Measurements from ENCODE around the gene COX6B1. TPM values are rescaled to one million over a fixed set of nuclear protein-coding genes. Genes with fewer than 3 reads are reported as not detected.
"Not testable (repeated sequence)": the region's sequence is repeated elsewhere in the genome, so short reads cannot be mapped to it uniquely, and the experiment has no call there.

The COX6B1 gene
- total RNA-seq, 1 donor from 2014 or later: 448 TPM

GRCh38 chr19:35689836-35690235, 41.7 kb downstream of the COX6B1 start:
- no peaks in the 10 kb centered on the region for H3K9me3 Mint-ChIP-seq (ENCODE audit: unreplicated experiment)
- no peak for TF ChIP-seq CTCF (IDR thresholded peaks at IDR 0.05; ENCODE audit: partially characterized antibody, unreplicated experiment)
- no peaks in the 10 kb centered on the region for H3K4me1 Mint-ChIP-seq (ENCODE audit: low read depth, unreplicated experiment)
- DNase-seq: no peak
- no peaks in the 10 kb centered on the region for H3K36me3 Mint-ChIP-seq (ENCODE audit: unreplicated experiment)
- no peak overlapping the region for H3K27ac Mint-ChIP-seq (ENCODE audit: unreplicated experiment)
- no peaks in the 10 kb centered on the region for H3K27me3 Mint-ChIP-seq (ENCODE audit: unreplicated experiment)
- H3K4me3 Mint-ChIP-seq (ENCODE audit: unreplicated experiment): no peak overlapping the region

GRCh38 chr19:35691106-35691505, 43.0 kb downstream of the COX6B1 start:
- not testable (repeated sequence) for H3K4me1 Mint-ChIP-seq (ENCODE audit: low read depth, unreplicated experiment); H3K27me3 Mint-ChIP-seq (ENCODE audit: unreplicated experiment); DNase-seq; H3K9me3 Mint-ChIP-seq (ENCODE audit: unreplicated experiment); H3K36me3 Mint-ChIP-seq (ENCODE audit: unreplicated experiment); H3K27ac Mint-ChIP-seq (ENCODE audit: unreplicated experiment); H3K4me3 Mint-ChIP-seq (ENCODE audit: unreplicated experiment)

GRCh38 chr19:35692010-35692409, 43.9 kb downstream of the COX6B1 start:
- no peak overlapping the region for H3K27ac Mint-ChIP-seq (ENCODE audit: unreplicated experiment)
- DNase-seq: no peak
- H3K4me3 Mint-ChIP-seq (ENCODE audit: unreplicated experiment): peak overlapping the region; percentile 38
- H3K4me1 Mint-ChIP-seq (ENCODE audit: low read depth, unreplicated experiment): no peaks in the 10 kb centered on the region
- no peaks in the 10 kb centered on the region for H3K36me3 Mint-ChIP-seq (ENCODE audit: unreplicated experiment)
- no peaks in the 10 kb centered on the region for H3K27me3 Mint-ChIP-seq (ENCODE audit: unreplicated experiment)
- no peaks in the 10 kb centered on the region for H3K9me3 Mint-ChIP-seq (ENCODE audit: unreplicated experiment)
- no peak for TF ChIP-seq CTCF (IDR thresholded peaks at IDR 0.05; ENCODE audit: partially characterized antibody, unreplicated experiment)

GRCh38 chr19:35693422-35693821, 45.3 kb downstream of the COX6B1 start:
- H3K27me3 Mint-ChIP-seq (ENCODE audit: unreplicated experiment): no peaks in the 10 kb centered on the region
- H3K9me3 Mint-ChIP-seq (ENCODE audit: unreplicated experiment): no peaks in the 10 kb centered on the region
- H3K4me1 Mint-ChIP-seq (ENCODE audit: low read depth, unreplicated experiment): no peaks in the 10 kb centered on the region
- no peak for DNase-seq
- no peak overlapping the region for H3K4me3 Mint-ChIP-seq (ENCODE audit: unreplicated experiment)
- H3K36me3 Mint-ChIP-seq (ENCODE audit: unreplicated experiment): no peaks in the 10 kb centered on the region
- no peak overlapping the region for H3K27ac Mint-ChIP-seq (ENCODE audit: unreplicated experiment)
- no peak for TF ChIP-seq CTCF (IDR thresholded peaks at IDR 0.05; ENCODE audit: partially characterized antibody, unreplicated experiment)

- H3K4me3 Mint-ChIP-seq (ENCODE audit: unreplicated experiment): no peak overlapping the region
- peak; percentile 88 for DNase-seq
- H3K4me1 Mint-ChIP-seq (ENCODE audit: low read depth, unreplicated experiment): no peaks in the 10 kb centered on the region
- no peaks in the 10 kb centered on the region for H3K9me3 Mint-ChIP-seq (ENCODE audit: unreplicated experiment)
- H3K27me3 Mint-ChIP-seq (ENCODE audit: unreplicated experiment): no peaks in the 10 kb centered on the region
- no peaks in the 10 kb centered on the region for H3K36me3 Mint-ChIP-seq (ENCODE audit: unreplicated experiment)
- peak; percentile 84 for TF ChIP-seq CTCF (IDR thresholded peaks at IDR 0.05; ENCODE audit: partially characterized antibody, unreplicated experiment)
- no peak overlapping the region for H3K27ac Mint-ChIP-seq (ENCODE audit: unreplicated experiment)
These were observed 45.9 kb downstream of the COX6B1 start for GRCh38 chr19:35693835-35694599.
